Kidney epithelial cell (primary cell): Measurements from ENCODE around the gene HSPG2. TPM values are rescaled to one million over a fixed set of nuclear protein-coding genes. Genes with fewer than 3 reads are reported as not detected.
"Not testable (repeated sequence)": the region's sequence is repeated elsewhere in the genome, so short reads cannot be mapped to it uniquely, and the experiment has no call there.

ENCODE experiments used
- DNase-seq: peaks from one replicate; pipeline ENCODE4 v3.0.0-alpha.2; 2010; ENCODE audit warnings: low read depth
- H3K27me3 ChIP-seq: 2 replicates; pipeline ENCODE4 v1.6.0; 2011; ENCODE audit warnings: low read length; ENCODE audit not compliant: control insufficient read depth, insufficient read depth
- H3K36me3 ChIP-seq: 2 replicates; pipeline ENCODE4 v1.5.1; 2011; ENCODE audit warnings: low read length; ENCODE audit not compliant: control insufficient read depth, insufficient read depth
- H3K4me3 ChIP-seq: 2 replicates; pipeline ENCODE4 v1.5.1; 2011; ENCODE audit warnings: low read depth, mild to moderate bottlenecking, control low read depth, low read length
- total RNA-seq: library from RNA; depleted of rRNA; stranded (reverse); fragments of >200 nt; gene quantifications from 2 replicates; pipeline ENCODE4 v1.2.3, GENCODE V29; 2015
- TF ChIP-seq, protein P1 (sequence below): IDR thresholded peaks from 2 replicates; pipeline ENCODE4 v1.5.1; 2011; ENCODE audit warnings: mild to moderate bottlenecking, moderate library complexity, low read length, control low read depth, inconsistent platforms; ENCODE audit not compliant: insufficient read depth, poor library complexity, severe bottlenecking

HSPG2 gene
- total RNA-seq, 1 donor from 2014 or later, result 122 TPM

DNA sequence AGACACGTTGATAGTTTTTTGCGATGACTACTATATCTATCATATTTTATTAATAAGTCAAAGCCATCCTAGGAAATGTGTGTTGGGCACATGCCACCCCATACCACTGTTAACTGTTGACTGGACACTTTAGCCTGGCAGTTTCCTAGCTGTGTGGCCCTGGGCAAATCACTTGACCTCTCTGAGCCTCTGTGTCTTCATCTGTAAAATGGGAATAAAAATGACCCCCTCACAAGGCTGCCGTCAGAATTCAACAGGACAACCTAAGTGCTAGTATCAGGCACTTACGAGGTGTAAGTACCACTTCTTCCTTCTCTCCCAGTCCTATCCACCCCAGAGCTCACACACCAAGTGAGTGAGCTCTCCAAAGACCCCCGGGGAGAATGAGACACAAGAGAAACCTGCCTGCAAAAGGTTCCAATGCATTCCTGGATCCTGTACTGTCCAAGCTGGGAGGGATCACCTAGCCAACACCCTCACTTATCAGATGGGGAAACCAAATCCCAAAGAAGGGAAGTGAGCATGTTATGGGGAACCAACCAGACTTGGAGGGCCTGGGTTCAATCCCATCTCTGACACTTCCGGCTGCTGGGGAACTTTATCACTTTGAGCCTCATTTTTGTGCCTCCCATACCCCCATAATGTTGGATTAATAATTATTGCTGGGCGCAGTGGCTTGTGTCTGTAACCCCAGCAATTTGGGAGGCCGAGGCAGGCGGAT lies 24.9 kb downstream of the HSPG2 start:
- TF ChIP-seq, protein P1, sequence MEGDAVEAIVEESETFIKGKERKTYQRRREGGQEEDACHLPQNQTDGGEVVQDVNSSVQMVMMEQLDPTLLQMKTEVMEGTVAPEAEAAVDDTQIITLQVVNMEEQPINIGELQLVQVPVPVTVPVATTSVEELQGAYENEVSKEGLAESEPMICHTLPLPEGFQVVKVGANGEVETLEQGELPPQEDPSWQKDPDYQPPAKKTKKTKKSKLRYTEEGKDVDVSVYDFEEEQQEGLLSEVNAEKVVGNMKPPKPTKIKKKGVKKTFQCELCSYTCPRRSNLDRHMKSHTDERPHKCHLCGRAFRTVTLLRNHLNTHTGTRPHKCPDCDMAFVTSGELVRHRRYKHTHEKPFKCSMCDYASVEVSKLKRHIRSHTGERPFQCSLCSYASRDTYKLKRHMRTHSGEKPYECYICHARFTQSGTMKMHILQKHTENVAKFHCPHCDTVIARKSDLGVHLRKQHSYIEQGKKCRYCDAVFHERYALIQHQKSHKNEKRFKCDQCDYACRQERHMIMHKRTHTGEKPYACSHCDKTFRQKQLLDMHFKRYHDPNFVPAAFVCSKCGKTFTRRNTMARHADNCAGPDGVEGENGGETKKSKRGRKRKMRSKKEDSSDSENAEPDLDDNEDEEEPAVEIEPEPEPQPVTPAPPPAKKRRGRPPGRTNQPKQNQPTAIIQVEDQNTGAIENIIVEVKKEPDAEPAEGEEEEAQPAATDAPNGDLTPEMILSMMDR, result no peak
- Histone ChIP-seq H3K4me3 (no peak overlapping the region), H3K27me3 (no peaks in the 10 kb centered on the region), H3K36me3 (no peaks in the 10 kb centered on the region)
- no peak for DNase-seq

DNA sequence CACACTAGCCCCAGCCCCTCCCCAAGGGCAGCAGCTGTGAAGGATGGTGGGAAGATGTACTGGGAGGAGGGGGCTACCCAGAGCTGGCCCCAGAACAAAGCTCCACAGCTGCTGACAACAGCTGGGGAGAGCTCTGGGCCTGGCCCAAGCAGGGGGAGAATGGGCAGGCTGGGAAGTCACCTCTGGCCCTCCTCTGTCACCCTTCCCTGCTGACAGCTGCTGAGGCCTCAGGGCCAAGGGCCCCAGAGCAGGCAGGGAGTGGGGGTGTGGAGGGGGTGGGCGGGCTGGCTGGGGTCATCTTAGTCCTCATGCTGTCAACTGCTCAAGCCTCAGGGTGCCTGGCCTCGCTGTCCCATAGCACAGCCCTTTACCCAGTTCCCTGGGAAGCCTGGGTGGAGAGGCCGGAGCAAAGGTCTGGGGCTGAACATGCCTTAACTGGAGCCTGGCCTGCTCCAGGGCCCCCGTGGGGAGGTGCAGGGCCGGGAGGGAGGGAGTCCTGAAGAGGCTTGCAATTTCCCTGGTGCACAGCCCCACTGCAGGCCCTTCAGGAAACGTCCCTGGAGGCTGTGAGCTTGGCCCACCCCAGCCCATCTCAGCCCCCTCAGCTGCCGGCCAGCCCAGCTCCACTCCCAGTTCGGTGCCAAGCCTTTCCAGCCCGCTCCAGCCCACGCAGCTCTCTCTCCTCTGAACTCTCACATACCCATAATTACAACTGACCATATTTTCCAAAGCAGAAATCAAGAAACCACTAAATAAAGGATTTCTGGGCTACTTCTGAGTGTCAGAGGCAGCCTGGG lies 25.7 kb downstream of the HSPG2 start:
- TF ChIP-seq, protein P1, result no peak
- H3K27me3 ChIP-seq, result no peaks in the 10 kb centered on the region
- H3K36me3 ChIP-seq, result no peaks in the 10 kb centered on the region
- DNase-seq, result no peak
- H3K4me3 ChIP-seq, result no peak overlapping the region

DNA sequence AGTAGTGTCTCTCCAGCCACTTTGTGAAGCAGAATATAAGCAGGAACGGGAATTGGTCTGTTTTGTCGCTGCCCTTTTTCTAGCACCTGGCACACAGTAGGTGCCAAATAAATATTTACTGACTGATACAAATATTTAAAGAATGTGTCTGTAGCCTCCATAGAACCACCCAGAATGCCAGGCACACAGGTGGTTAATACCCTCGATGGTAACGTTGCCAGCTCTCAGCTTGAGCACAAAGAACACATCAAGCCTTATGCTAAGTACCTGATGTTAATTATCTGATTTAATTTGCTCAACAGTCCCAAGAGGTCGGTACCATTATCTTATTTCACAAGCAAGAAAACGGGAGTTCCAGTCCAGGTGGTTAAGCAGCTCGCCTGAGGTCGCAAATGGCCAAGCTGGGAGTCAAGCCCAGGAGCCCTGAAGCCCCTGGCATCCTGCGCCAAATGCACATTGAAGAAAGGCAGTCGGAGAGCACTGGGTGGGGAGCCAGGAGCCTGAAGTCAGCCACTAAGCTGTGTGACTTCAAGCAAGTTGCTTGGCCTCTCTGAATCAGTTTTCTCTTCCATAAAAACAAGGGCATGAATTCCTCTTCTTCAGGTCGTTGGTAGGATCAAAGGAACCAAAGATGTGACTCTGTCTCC lies 26.4 kb downstream of the HSPG2 start:
- Histone ChIP-seq H3K36me3 (no peaks in the 10 kb centered on the region), H3K4me3 (no peak overlapping the region), H3K27me3 (no peaks in the 10 kb centered on the region)
- TF ChIP-seq, protein P1, result no peak
- DNase-seq, result no peak

DNA sequence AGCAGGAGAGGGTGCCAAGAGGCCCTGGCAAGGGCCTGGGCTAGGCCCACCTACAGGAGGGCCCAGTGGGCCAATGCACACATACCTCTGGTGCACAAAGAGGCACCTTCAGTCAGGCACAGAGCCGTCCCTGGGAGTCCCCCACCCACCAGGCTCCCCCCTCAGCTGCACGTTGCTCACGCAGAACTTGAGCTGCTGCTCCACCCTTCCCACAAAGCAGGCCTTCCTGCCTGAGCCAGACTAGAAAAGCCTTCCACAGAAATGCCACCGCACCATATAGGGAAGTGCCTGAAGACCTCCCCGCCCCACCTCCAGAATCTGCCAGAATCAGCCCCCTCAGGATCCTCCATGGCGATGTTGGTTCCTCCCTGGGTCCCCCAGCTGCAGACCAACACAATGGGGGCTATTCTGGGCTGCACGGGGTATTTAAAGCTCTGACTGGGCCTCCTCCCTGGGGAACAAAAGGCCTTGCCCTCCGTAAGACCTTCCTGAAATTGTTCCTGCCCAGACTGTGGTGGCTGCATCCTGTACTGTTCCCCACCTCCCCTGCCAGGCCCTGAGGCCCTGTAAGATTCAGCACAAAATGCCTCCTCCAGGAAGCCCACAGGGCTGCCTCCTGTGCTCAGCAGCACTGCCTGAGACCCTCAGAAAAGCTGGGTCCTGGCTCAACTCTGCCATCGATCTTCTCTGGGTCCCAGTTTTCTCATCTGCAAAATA lies 27.2 kb downstream of the HSPG2 start:
- Histone ChIP-seq H3K27me3 (no peaks in the 10 kb centered on the region), H3K36me3 (no peaks in the 10 kb centered on the region), H3K4me3 (no peak overlapping the region)
- TF ChIP-seq, protein P1, result no peak
- DNase-seq, result no peak

DNA sequence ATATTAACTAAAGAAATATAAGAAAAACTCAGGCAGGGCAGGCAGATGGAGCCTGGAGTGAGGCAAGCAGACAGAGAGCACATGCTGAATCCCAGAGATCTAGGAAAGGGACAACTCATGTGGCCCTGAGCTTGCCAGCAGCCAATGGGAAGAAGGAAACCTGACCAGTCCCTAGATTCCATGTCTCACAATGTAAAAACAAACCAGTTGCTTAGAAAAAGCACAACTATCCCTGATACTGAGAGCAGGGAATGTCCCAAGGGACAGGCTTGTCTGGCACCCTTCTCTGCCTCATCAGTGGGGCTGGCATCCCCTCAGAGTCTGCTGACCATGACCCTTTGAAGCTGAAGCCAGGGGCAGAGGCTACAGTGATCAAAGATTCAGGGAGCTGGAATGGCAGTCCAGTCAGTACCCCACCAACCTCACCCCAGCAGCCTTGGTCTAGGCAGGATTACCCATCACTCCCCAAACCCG lies 27.8 kb downstream of the HSPG2 start:
- no peaks in the 10 kb centered on the region for H3K27me3 ChIP-seq
- TF ChIP-seq, protein P1, result no peak

DNA sequence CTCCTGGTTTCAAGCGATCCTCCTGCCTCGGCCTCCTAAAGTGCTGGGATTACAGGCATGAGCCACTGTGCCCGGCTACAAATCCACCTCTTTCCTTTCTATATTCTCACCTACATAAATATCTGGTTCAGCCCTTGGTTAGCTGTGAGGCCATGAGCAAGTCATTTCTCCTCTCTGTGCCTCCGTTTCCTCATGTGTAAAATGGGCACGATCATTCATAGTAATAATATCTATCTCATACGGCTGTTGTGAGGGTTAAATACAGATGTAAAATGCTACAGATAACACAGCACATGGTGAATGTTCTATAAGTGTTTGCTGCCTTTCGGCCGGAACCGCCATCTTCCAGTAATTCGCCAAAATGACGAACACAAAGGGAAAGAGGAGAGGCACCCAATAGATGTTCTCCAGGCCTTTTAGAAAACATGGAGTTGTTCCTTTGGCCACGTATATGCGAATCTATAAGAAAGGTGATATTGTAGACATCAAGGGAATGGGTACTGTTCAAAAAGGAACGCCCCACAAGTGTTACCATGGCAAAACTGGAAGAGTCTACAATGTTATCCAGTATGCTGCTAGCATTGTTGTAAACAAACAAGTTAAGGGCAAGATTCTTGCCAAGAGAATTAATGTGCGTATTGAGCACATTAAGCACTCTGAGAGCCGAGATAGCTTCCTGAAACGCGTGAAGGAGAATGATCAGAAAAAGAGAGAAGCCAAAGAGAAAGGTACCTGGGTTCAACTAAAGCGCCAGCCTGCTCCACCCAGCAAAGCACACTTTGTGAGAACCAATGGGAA lies 29.2 kb downstream of the HSPG2 start:
- H3K36me3 ChIP-seq, H3K4me3 ChIP-seq, DNase-seq, H3K27me3 ChIP-seq: not testable (repeated sequence)

More for the DNA sequence above, 27.8 kb downstream of the HSPG2 start:
- Histone ChIP-seq H3K36me3 (no peaks in the 10 kb centered on the region), H3K4me3 (no peak overlapping the region)
- DNase-seq, result no peak
